Upper lobe of right lung (tissue), 1 donor: ENCODE data around the gene LYPD3. TPM values are rescaled to one million over a fixed set of nuclear protein-coding genes. Genes with fewer than 3 reads are reported as not detected.
A peak's percentile ranks its signal among the peaks of the same experiment; 100 is the strongest.

Experiments
- ATAC-seq: fragments of 200-7000 bp; cut with Tn5 transposase; one replicate; pipeline ENCODE4 v1.9.1; 2020; ENCODE audit warnings: mild to moderate bottlenecking, moderate library complexity
- DNase-seq: peaks from one replicate; pipeline ENCODE4 v3.0.0-alpha.2; 2020
- H3K27ac ChIP-seq: fragments of 200-600 bp; one replicate; pipeline ENCODE4 v1.8.0; 2022
- H3K27me3 ChIP-seq: fragments of 200-600 bp; one replicate; pipeline ENCODE4 v1.8.0; 2022; ENCODE audit warnings: mild to moderate bottlenecking
- H3K36me3 ChIP-seq: fragments of 200-600 bp; one replicate; pipeline ENCODE4 v1.8.0; 2022
- H3K4me1 ChIP-seq: fragments of 200-600 bp; one replicate; pipeline ENCODE4 v1.8.0; 2022
- H3K4me3 ChIP-seq: fragments of 200-600 bp; one replicate; pipeline ENCODE4 v1.8.0; 2022; ENCODE audit warnings: mild to moderate bottlenecking
- H3K9me3 ChIP-seq: fragments of 200-600 bp; one replicate; pipeline ENCODE4 v1.8.0; 2022
- intact Hi-C: fragments of 100-400 bp; cut with DNase I; formaldehyde crosslinking; loops from one replicate; pipeline ENCODE4 v1.11.0; 2022
- total RNA-seq: library from RNA; stranded (reverse); fragmentation: NEBNext Ultra II Directional; extraction: Animal tissue kit (Norgen Biotek cat#: 25700); gene quantifications from one replicate; pipeline ENCODE4 v1.2.1, GENCODE V29; 2021
- TF ChIP-seq, protein P1 (sequence below): fragments of 200-600 bp; IDR thresholded peaks from one replicate; pipeline ENCODE4 v1.8.0; 2022; ENCODE audit warnings: antibody characterized with exemption
- donor health status: DM: no; HTN: yes; CAD: no; lungs with severe emphysema.

LYPD3 gene
- total RNA-seq, 1 donor from 2014 or later: 0.75 TPM

- no peak overlapping the region for H3K4me3 ChIP-seq
- H3K27me3 ChIP-seq: no peaks in the 10 kb centered on the region
- H3K9me3 ChIP-seq: no peaks in the 10 kb centered on the region
- peaks cover 11% of the 10 kb centered on the region for H3K4me1 ChIP-seq
- TF ChIP-seq, protein P1, sequence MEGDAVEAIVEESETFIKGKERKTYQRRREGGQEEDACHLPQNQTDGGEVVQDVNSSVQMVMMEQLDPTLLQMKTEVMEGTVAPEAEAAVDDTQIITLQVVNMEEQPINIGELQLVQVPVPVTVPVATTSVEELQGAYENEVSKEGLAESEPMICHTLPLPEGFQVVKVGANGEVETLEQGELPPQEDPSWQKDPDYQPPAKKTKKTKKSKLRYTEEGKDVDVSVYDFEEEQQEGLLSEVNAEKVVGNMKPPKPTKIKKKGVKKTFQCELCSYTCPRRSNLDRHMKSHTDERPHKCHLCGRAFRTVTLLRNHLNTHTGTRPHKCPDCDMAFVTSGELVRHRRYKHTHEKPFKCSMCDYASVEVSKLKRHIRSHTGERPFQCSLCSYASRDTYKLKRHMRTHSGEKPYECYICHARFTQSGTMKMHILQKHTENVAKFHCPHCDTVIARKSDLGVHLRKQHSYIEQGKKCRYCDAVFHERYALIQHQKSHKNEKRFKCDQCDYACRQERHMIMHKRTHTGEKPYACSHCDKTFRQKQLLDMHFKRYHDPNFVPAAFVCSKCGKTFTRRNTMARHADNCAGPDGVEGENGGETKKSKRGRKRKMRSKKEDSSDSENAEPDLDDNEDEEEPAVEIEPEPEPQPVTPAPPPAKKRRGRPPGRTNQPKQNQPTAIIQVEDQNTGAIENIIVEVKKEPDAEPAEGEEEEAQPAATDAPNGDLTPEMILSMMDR: no peak
- DNase-seq: no peak
- intact Hi-C loops: no loop called here
- H3K36me3 ChIP-seq: no peaks in the 10 kb centered on the region
- H3K27ac ChIP-seq: no peak overlapping the region
- no peak for ATAC-seq
Observed at GRCh38 chr19:43435775-43436174, 29.6 kb downstream of the LYPD3 start.

DNA sequence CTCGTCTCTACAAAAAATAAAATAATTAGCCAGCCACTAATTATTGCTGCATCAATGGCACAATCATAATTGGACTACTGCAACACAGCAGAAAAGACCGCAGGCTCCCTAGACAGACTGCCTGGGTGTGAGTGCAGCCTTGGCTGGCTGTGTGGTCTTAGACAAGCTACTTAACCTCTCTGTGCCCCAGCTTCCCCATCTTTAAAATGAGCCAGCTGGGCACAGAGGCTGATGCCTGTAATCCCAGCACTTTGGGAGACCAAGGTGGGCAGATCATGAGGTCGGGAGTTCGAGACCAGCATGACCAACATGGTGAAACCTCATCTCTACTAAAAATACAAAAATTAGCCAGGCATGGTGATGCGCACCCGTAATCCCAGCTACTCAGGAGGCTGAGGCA lies 31.7 kb downstream of the LYPD3 start:
- intact Hi-C loops: no loop called here

GRCh38 chr19:43433358-43433673 lies 32.1 kb downstream of the LYPD3 start:
- ATAC-seq: no peak
- no peak overlapping the region for H3K4me3 ChIP-seq
- intact Hi-C loops: no loop called here
- no peak for DNase-seq
- peaks cover 3% of the 10 kb centered on the region for H3K4me1 ChIP-seq
- no peaks in the 10 kb centered on the region for H3K27me3 ChIP-seq
- TF ChIP-seq, protein P1: no peak
- H3K9me3 ChIP-seq: no peaks in the 10 kb centered on the region
- H3K36me3 ChIP-seq: no peaks in the 10 kb centered on the region
- no peak overlapping the region for H3K27ac ChIP-seq

More for the DNA sequence above, 31.7 kb downstream of the LYPD3 start:
- Histone ChIP-seq H3K27ac (no peak overlapping the region), H3K4me1 (peaks cover 7% of the 10 kb centered on the region), H3K9me3 (no peaks in the 10 kb centered on the region), H3K4me3 (no peak overlapping the region), H3K27me3 (no peaks in the 10 kb centered on the region), H3K36me3 (no peaks in the 10 kb centered on the region)
- ATAC-seq: no peak
- TF ChIP-seq, protein P1: no peak
- DNase-seq: no peak

DNA sequence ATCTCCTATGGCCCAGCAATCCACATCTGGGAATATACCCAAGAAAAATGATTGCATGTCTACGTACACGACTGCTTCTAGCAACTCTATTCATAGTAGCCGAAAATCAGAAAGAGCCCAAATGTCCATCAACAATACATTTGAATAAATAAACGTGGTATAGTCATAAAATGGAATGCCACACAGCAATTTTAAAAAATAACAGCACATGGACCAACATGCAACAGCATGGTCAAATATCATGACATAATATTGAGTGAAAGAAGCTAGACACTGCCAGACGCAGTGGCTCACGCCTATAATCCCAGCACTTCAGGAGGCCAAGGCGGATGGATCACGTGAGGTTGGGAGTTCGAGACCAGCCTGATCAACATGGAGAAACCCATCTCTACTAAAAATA lies 34.4 kb downstream of the LYPD3 start:
- no peak overlapping the region for H3K27ac ChIP-seq
- H3K27me3 ChIP-seq: no peaks in the 10 kb centered on the region
- no peak for DNase-seq
- no peaks in the 10 kb centered on the region for H3K9me3 ChIP-seq
- H3K4me3 ChIP-seq: no peak overlapping the region
- ATAC-seq: no peak
- no peaks in the 10 kb centered on the region for H3K36me3 ChIP-seq
- H3K4me1 ChIP-seq: no peaks in the 10 kb centered on the region
- intact Hi-C loops: no loop called here
- TF ChIP-seq, protein P1: no peak

DNA sequence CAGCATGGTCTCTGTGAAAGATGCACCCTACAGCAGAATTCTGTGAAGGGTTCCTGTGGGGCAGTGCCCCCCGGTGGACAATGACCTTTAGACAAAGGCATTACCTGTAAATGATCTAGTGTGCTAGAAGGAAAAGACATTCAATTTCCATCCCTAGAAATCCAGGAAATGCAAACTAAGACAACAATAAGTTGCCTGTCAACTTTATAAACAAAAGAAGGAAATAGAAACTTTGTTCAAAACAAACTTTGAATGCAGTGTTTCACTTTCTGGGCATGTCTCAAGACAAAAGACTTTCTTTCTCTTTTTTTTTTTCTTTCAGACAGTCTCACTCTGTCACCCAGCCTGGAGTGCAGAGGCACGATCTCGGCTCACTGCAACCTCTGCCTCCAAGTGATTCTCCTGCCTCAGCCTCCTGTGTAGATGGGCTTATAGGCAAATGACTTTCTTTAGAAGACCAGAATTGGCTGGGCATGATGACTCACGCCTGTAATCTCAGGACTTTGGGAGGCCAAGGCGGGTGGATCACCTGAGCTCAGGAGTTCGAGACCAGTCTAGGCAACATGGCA lies 35.2 kb downstream of the LYPD3 start:
- Histone ChIP-seq H3K4me3 (no peak overlapping the region), H3K27me3 (no peaks in the 10 kb centered on the region), H3K27ac (no peak overlapping the region), H3K9me3 (no peaks in the 10 kb centered on the region), H3K4me1 (no peaks in the 10 kb centered on the region), H3K36me3 (no peaks in the 10 kb centered on the region)
- intact Hi-C loops: no loop called here
- DNase-seq (no peak), ATAC-seq (no peak)
- TF ChIP-seq, protein P1: peak; percentile 5

- H3K27ac ChIP-seq: no peak overlapping the region
Observed at GRCh38 chr19:43429395-43429794, 36.0 kb downstream of the LYPD3 start.

More at GRCh38 chr19:43429395-43429794, 36.0 kb downstream of the LYPD3 start:
- intact Hi-C loops: no loop called here
- no peak overlapping the region for H3K4me3 ChIP-seq
- no peaks in the 10 kb centered on the region for H3K4me1 ChIP-seq
- ATAC-seq (no peak), DNase-seq (no peak)
- no peaks in the 10 kb centered on the region for H3K9me3 ChIP-seq
- H3K36me3 ChIP-seq: no peaks in the 10 kb centered on the region
- no peaks in the 10 kb centered on the region for H3K27me3 ChIP-seq
- TF ChIP-seq, protein P1: no peak
